Dedifferentiated amniotic fluid mesenchymal stem cell (primary cell): ENCODE measurements around the gene PDS5B.
"Not testable (repeated sequence)": the region's sequence is repeated elsewhere in the genome, so short reads cannot be mapped to it uniquely, and the experiment has no call there.

Experiments
- DNase-seq: peaks from one replicate; pipeline ENCODE4 v3.0.0-alpha.2; 2016; ENCODE audit errors: extremely low spot score

Gene PDS5B

DNA sequence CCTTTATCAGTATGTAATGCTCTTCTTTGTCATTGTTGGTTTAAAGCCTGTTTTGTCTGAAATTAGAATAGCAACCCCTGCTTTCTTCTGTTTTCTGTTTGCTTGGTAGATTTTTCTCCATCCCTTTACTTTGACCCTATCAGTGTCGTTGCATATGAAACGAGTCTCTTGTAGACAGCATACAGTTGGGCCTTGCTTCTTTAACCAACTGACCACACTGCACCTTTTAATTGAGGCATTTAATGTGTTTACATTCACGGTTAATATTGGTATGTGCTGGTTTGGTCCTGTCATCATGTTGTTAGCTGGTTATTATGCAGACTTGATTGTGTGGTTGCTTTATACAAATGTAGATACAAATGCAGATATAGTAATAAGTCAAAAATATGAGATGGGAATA is 71.1 kb downstream of the PDS5B start:
- no peak for DNase-seq

DNA sequence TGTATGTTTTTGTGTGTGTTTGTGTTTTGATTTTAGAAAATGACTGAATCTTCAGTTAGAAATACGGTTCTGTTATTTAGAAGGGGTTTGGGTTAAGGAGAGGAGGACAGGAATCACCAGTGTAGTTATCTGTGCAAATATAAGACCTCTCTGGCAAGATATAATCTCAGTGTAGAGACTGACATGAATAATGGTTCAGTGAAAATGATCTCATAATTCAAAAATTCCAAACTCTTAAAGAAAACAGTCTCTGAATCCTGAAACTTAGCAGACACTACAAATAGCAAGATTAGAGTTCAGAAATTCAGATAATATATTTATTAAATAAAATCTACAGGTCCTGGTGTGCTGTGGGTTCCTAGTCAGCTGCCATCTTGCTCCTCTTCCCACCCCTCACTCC is 73.5 kb downstream of the PDS5B start:
- DNase-seq, result peak; percentile 27

DNA sequence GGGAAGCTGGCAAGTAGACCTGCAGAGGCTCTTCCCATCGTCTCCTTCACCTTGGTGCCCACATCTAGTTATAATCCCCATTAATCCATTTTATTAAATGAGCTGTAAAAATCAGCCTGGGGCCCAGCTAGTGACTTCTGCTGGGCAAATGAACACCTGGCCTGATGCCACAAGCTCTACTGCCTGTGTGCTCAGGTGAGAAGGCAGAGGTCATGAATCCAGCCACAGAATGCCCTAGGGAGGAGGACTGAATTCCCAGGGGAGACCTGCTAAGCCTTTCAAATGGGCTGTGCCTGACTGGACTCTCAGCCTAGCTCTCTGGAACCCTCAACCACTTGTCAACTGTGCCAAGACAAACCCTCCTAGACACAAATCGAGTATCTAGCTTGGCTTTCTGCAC is 74.0 kb downstream of the PDS5B start:
- no peak for DNase-seq

- no peak for DNase-seq
Observed at GRCh38 chr13:32661685-32662084, 75.4 kb downstream of the PDS5B start.

DNA sequence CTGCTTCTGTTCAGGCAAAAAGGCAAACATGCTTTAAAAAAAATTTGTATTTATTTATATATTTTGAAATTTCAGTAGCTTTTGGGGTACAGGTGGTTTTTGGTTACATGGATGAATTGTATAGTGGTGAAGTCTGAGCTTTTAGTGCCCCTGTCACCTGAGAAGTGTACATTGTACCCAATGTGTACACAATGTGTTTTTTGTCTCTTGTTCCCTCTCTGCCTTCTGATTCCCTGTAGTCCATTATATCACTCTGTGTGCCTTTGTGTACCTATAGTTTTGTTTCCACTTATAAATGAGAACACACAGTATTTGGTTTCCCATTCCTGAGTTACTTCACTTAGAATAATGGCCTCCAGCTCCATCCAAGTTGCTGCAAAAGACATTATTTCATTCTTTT is 77.4 kb downstream of the PDS5B start:
- DNase-seq, result no peak

DNA sequence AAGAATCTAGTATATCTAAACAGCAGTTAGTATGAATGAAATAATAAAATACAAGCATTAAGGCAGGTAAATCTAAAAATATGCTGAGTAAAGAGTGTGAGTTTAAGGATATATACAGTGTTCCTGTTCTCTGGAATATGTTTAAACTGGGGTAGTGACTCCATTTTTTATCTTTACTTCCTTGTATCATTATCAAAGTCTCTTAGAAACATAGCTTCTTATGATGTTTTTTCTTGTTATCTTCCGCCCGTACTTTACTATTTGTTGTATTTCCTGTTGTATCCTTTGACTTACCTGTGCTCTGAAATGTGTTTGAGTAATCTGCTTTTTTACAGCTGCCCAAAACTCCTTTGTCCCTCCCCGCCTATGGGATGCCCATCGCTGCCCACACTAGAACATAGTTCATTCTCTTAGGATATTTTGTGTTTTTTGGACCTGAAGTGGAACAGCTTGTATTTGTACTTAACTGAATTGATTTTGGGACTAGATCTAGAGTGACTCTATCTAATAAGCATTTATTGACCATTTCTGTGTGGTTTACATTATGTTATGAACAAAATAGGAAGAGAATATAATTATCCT is 80.8 kb downstream of the PDS5B start:
- no peak for DNase-seq

GRCh38 chr13:32669030-32669646 is 82.9 kb downstream of the PDS5B start:
- DNase-seq, result peak; percentile 25

DNA sequence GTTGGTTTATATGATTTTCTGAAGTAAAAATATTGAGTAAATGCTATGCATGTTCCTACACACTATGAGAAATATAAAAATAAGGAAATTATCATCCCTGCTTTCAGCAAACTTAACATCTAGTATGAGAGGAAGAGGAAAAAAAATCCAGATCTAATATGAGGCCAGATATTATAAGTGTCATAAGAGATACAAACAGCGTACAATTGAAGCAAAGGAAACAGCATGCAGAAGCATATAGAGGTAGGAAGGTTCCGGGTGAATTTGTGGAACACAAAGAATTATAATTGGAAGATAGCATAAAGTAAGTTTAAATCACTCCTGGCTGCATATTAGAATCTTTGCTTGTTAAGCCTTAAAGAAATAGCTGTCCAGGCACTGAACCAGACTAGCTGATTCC is 88.3 kb downstream of the PDS5B start:
- DNase-seq, result no peak

- DNase-seq, result no peak
Observed at GRCh38 chr13:32676242-32676641, 90.0 kb downstream of the PDS5B start.

- no peak for DNase-seq
Observed at GRCh38 chr13:32682130-32682529, 95.9 kb downstream of the PDS5B start.

GRCh38 chr13:32682740-32683139 is 96.5 kb downstream of the PDS5B start:
- DNase-seq, result no peak

- no peak for DNase-seq
Observed at GRCh38 chr13:32687275-32687674, 101.0 kb downstream of the PDS5B start.

- no peak for DNase-seq
Observed at GRCh38 chr13:32695602-32696250, 109.5 kb downstream of the PDS5B start.

- DNase-seq, result no peak
Observed at GRCh38 chr13:32707471-32707870, 121.2 kb downstream of the PDS5B start.

GRCh38 chr13:32713397-32713796 is 127.1 kb downstream of the PDS5B start:
- DNase-seq, result no peak

- DNase-seq, result not testable (repeated sequence)
Observed at GRCh38 chr13:32716201-32716600, 129.9 kb downstream of the PDS5B start.

DNA sequence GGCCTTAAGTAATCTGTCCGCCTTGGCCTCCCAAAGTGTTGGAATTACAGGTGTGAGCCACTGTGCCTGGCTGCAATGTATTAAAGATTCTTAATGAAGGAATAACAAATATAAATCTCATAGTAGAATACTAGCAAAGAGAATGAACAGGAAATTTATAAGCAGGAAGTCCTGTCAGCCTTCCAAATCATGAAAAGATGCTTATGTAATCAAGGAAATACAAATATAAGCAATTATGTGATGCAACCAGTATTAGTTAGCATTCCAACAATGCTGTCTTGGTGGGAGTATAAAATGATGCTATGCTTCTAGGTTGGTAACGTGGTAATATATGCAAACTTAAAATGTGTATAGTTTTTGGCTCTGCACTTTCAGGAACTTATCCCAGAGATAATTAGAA is 133.8 kb downstream of the PDS5B start:
- no peak for DNase-seq

GRCh38 chr13:32721131-32722034 is 135.1 kb downstream of the PDS5B start:
- DNase-seq, result not testable (repeated sequence)

DNA sequence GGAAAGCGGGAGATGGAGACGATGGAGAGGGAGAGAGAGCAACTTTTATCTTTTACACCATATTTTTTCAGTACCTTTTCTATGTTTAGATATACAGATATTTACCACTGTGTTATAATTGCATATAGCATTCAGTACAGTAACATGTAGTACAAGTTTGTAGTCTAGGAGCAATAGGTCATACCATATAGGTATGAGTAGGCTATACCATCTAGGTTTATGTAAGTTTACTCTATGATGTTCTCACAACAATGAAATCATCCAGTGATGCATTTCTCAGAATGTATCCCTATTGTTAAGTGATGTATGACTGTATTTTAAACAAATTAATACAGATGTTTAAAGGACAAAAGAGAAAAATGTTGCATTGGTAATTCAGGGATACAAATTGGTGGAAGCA is 136.1 kb downstream of the PDS5B start:
- no peak for DNase-seq

DNA sequence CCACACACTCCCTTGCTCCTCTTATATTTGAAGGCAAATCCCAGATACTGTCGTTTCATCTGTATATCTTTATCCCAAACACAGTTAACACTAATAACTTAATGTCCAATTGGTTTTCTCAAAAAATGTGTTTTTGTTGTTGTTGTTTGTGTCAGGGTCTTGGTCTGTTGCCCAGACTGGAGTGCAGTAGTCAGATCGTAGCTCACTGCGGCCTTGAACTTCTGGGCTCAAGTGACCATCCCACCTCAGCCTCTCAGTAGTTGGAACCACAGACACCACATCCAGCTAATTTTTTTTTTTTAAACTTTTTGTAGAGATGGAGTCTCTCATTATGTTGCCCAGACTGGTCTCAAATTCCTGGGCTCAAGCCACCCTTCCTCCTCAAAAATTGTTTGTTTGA is 137.7 kb downstream of the PDS5B start:
- no peak for DNase-seq

- no peak for DNase-seq
Observed at GRCh38 chr13:32726374-32727037, 140.3 kb downstream of the PDS5B start.

GRCh38 chr13:32728327-32728726 is 142.1 kb downstream of the PDS5B start:
- no peak for DNase-seq
